CD14-positive monocyte (primary cell): Measurements from ENCODE around the gene IGF2. TPM values are rescaled to one million over a fixed set of nuclear protein-coding genes. Genes with fewer than 3 reads are reported as not detected.

ENCODE experiments used
- DNase-seq, 3 donors: peaks; one replicate each; pipeline ENCODE4 v3.0.0-alpha.2; 2011 to 2022
- H2AFZ ChIP-seq: 2 replicates; pipeline ENCODE4 v1.6.0; 2012; ENCODE audit warnings: mild to moderate bottlenecking, low read depth, low read length, inconsistent platforms; ENCODE audit not compliant: insufficient read depth, poor library complexity, severe bottlenecking
- H3K27ac ChIP-seq, 2 donors: 1 replicate in 1 of 2; 2 replicates in 1 of 2; pipeline ENCODE4 v1.5.1; 2012 to 2013; ENCODE audit warnings: low read length in 2 of 2, control low read depth in 1 of 2, inconsistent platforms in 1 of 2, low read depth in 1 of 2, mild to moderate bottlenecking in 1 of 2
- H3K27me3 ChIP-seq, 2 donors: one replicate each; pipeline versions ENCODE4 v1.6.0 to v1.6.1; 2011 to 2013; ENCODE audit warnings: low read length in 2 of 2; ENCODE audit not compliant: control insufficient read depth in 2 of 2, insufficient read depth in 2 of 2
- H3K36me3 ChIP-seq, 2 donors: replicated peaks in 1 of 2; 1 replicate in 1 of 2; 2 replicates in 1 of 2; pipeline versions ENCODE4 v1.5.1 to v1.6.1; 2012 to 2013; ENCODE audit warnings: low read length in 2 of 2, control low read depth in 1 of 2, inconsistent platforms in 1 of 2, mild to moderate bottlenecking in 1 of 2; ENCODE audit not compliant: insufficient read depth in 2 of 2, control insufficient read depth in 1 of 2
- H3K4me1 ChIP-seq, 2 donors: 1 replicate in 1 of 2; 2 replicates in 1 of 2; pipeline versions ENCODE4 v1.5.1 to v1.6.1; 2012 to 2013; ENCODE audit warnings: low read length in 2 of 2, control low read depth in 1 of 2, inconsistent platforms in 1 of 2, mild to moderate bottlenecking in 1 of 2, moderate library complexity in 1 of 2; ENCODE audit not compliant: insufficient read depth in 2 of 2, control insufficient read depth in 1 of 2
- H3K4me2 ChIP-seq: replicated peaks from 2 replicates; pipeline ENCODE3; 2012; ENCODE audit warnings: low read length, moderate library complexity, mild to moderate bottlenecking; ENCODE audit not compliant: poor library complexity, severe bottlenecking; ENCODE audit errors: extremely low read depth
- H3K4me3 ChIP-seq, 3 experiments: fragments of 200-600 bp in 1 of 3; sonication (generic) in 1 of 3; replicated peaks in 1 of 3; 1 replicate in 2 of 3; 2 replicates in 1 of 3; pipeline ENCODE4 v1.5.1; 2011 to 2013; ENCODE audit warnings: low read length in 3 of 3, mild to moderate bottlenecking in 3 of 3, control low read depth in 2 of 3, low read depth in 2 of 3, inconsistent platforms in 1 of 3, moderate library complexity in 1 of 3
- H3K79me2 ChIP-seq: 2 replicates; pipeline ENCODE4 v1.6.0; 2012; ENCODE audit warnings: mild to moderate bottlenecking, control low read depth, inconsistent platforms, low read length, moderate library complexity; ENCODE audit not compliant: insufficient read depth
- H3K9ac ChIP-seq: 2 replicates; pipeline ENCODE4 v1.6.0; 2017; ENCODE audit warnings: low read length, mild to moderate bottlenecking; ENCODE audit not compliant: insufficient read depth, poor library complexity, severe bottlenecking
- H3K9me3 ChIP-seq, 2 donors: replicated peaks in 1 of 2; 1 replicate in 1 of 2; 2 replicates in 1 of 2; pipeline versions ENCODE4 v1.5.1 to v1.6.1; 2012 to 2013; ENCODE audit warnings: low read length in 2 of 2, control low read depth in 1 of 2; ENCODE audit not compliant: control insufficient read depth in 1 of 2, insufficient read depth in 1 of 2
- H4K20me1 ChIP-seq: 2 replicates; pipeline ENCODE4 v1.6.0; 2012; ENCODE audit warnings: mild to moderate bottlenecking, low read length, control low read depth, moderate library complexity; ENCODE audit not compliant: insufficient read depth
- H3K27ac Mint-ChIP-seq, 7 donors: one replicate each; pipeline ENCODE4 v1.8.0; 2020; ENCODE audit warnings: mild to moderate bottlenecking in 7 of 7, mixed read lengths in 7 of 7, moderate library complexity in 6 of 7, inconsistent platforms in 2 of 7
- H3K27me3 Mint-ChIP-seq, 3 donors: one replicate each; pipeline ENCODE4 v1.8.0; 2021 to 2022; ENCODE audit warnings: low read depth in 3 of 3, mild to moderate bottlenecking in 3 of 3, mixed read lengths in 3 of 3, moderate library complexity in 3 of 3, inconsistent platforms in 1 of 3
- H3K36me3 Mint-ChIP-seq, 2 donors: one replicate each; pipeline ENCODE4 v1.8.0; 2020; ENCODE audit warnings: mixed read lengths in 2 of 2, inconsistent platforms in 1 of 2, mild to moderate bottlenecking in 1 of 2
- H3K4me1 Mint-ChIP-seq: one replicate; pipeline ENCODE4 v1.8.0; 2020; ENCODE audit warnings: mild to moderate bottlenecking, mixed read lengths
- H3K4me3 Mint-ChIP-seq, 2 donors: one replicate each; pipeline ENCODE4 v1.8.0; 2020; ENCODE audit warnings: mild to moderate bottlenecking in 2 of 2, mixed read lengths in 2 of 2, moderate library complexity in 1 of 2
- H3K9me3 Mint-ChIP-seq, 7 donors: one replicate each; pipeline ENCODE4 v1.8.0; 2020 to 2022; ENCODE audit warnings: mixed read lengths in 7 of 7, mild to moderate bottlenecking in 6 of 7, moderate library complexity in 6 of 7, inconsistent platforms in 2 of 7
- CTCF ChIP-seq: fragments of 200-600 bp; IDR thresholded peaks from one replicate; pipeline ENCODE4 v1.8.0; 2022; ENCODE audit warnings: antibody characterized with exemption, mild to moderate bottlenecking
- WGBS: methylation state at CpG from one replicate; pipeline ENCODE4 v1.1.5; 2013; ENCODE audit warnings: missing lambda C conversion rate; ENCODE audit not compliant: insufficient coverage; 5-methylcytosine and 5-hydroxymethylcytosine counted together
- intact Hi-C, 2 donors: fragments of 100-400 bp; cut with micrococcal nuclease; formaldehyde crosslinking; loops; one replicate each; pipeline versions ENCODE4 v1.15.0 to v1.15.1; 2023
- polyA plus RNA-seq, 3 donors: library from polyadenylated mRNA; depleted of rRNA in 1 of 3; unstranded in 2 of 3; stranded (reverse) in 1 of 3; fragments of 300-500 nt in 2 of 3; fragments of >200 nt in 1 of 3; fragmentation: Illumina TruSeq in 2 of 3; gene quantifications; 1 replicate in 2 of 3; 2 replicates in 1 of 3; pipeline ENCODE4 v1.2.3, GENCODE V29; 2012 to 2021

IGF2 gene
- polyA plus RNA-seq, 3 donors: not detected

- H4K20me1 ChIP-seq: no peaks in the 10 kb centered on the region
- H3K9me3 ChIP-seq: no peaks in the 10 kb centered on the region
- DNase-seq: no peak
- H3K27ac Mint-ChIP-seq: no peak overlapping the region
- TF ChIP-seq CTCF: no peak
- no peaks in the 10 kb centered on the region for H3K36me3 ChIP-seq
- H3K27me3 Mint-ChIP-seq: peaks cover 3 to 15% (median 9%) of the 10 kb centered on the region in 3 donors
- no peaks in the 10 kb centered on the region for H3K4me1 Mint-ChIP-seq
- no peak overlapping the region for H3K4me3 ChIP-seq
- 84% methylated on average over 7 of the region's 12 CpGs for WGBS
- H3K36me3 Mint-ChIP-seq: no peaks in the 10 kb centered on the region
- H3K9me3 Mint-ChIP-seq: peaks cover 0 to 3% (median 0%) of the 10 kb centered on the region in 7 donors
- no peaks in the 10 kb centered on the region for H3K27me3 ChIP-seq
- intact Hi-C loops: no loop called here
- H3K4me2 ChIP-seq: no peak overlapping the region
- H3K27ac ChIP-seq: no peak overlapping the region
- H3K9ac ChIP-seq: no peak overlapping the region
- H3K4me1 ChIP-seq: no peaks in the 10 kb centered on the region
- H3K4me3 Mint-ChIP-seq: no peak overlapping the region
- H3K79me2 ChIP-seq: no peaks in the 10 kb centered on the region
- no peak overlapping the region for H2AFZ ChIP-seq
Measured at GRCh38 chr11:2172676-2173075, 33.5 kb upstream of the IGF2 start.

GRCh38 chr11:2171591-2172003, 32.4 kb upstream of the IGF2 start, which contains the start of gene TH:
TH (minus strand) TSS chr11:2171815; CDS start chr11:2171786, 29 bp downstream.
- peaks cover 0 to 3% (median 0%) of the 10 kb centered on the region in 7 donors for H3K9me3 Mint-ChIP-seq
- H3K27ac ChIP-seq: no peak within 1 kb of the TSS
- H2AFZ ChIP-seq: no peak within 1 kb of the TSS
- no peak for TF ChIP-seq CTCF
- H3K36me3 ChIP-seq: no peaks in the 10 kb centered on the region
- no peaks in the 10 kb centered on the region for H3K4me1 Mint-ChIP-seq
- H4K20me1 ChIP-seq: no peaks in the 10 kb centered on the region
- no peaks in the 10 kb centered on the region for H3K79me2 ChIP-seq
- WGBS: 96% methylated on average over 10 of the region's 17 CpGs
- no peak within 1 kb of the TSS for H3K4me3 Mint-ChIP-seq
- no peak within 1 kb of the TSS for H3K4me2 ChIP-seq
- no peak within 1 kb of the TSS for H3K27ac Mint-ChIP-seq
- no peaks in the 10 kb centered on the region for H3K36me3 Mint-ChIP-seq
- H3K9me3 ChIP-seq: no peaks in the 10 kb centered on the region
- H3K4me3 ChIP-seq: no peak within 1 kb of the TSS
- DNase-seq: no peak
- H3K27me3 Mint-ChIP-seq: peaks cover 3 to 21% (median 12%) of the 10 kb centered on the region in 3 donors
- H3K4me1 ChIP-seq: no peaks in the 10 kb centered on the region
- peaks cover 0 to 2% of the 10 kb centered on the region in 2 donors for H3K27me3 ChIP-seq
- no peak within 1 kb of the TSS for H3K9ac ChIP-seq
- intact Hi-C loops: no loop called here
